ENCODE data around the gene GRM8. TPM values are rescaled to one million over a fixed set of nuclear protein-coding genes. Genes with fewer than 3 reads are reported as not detected.

The GRM8 gene
- total RNA-seq, 6 donors from 2014 or later: 0.49 to 6.5 (median 1.8) TPM; not detected in 3

GRCh38 chr7:127123220-127123619 is 129.5 kb downstream of the GRM8 start:
- 54 to 56% methylated on average over 4 of the region's 4 CpGs for WGBS, 2 donors
- Histone ChIP-seq H3K36me3 (no peaks in the 10 kb centered on the region), H3K4me3 (no peak overlapping the region), H3K27ac (no peak overlapping the region), H3K27me3 (no peaks in the 10 kb centered on the region), H3K4me1 (no peaks in the 10 kb centered on the region), H3K9me3 (no peaks in the 10 kb centered on the region)
- TF ChIP-seq POLR2AphosphoS5 (IDR thresholded peaks at IDR 0.05): no peak
- no peak for TF ChIP-seq CTCF (IDR thresholded peaks at IDR 0.05)
- TF ChIP-seq POLR2A (IDR thresholded peaks at IDR 0.05): no peak
- DNase-seq: no peak
- no peak for ATAC-seq (ENCODE audit: low FRiP score in 2 of 2)

- no peak overlapping the region for H3K4me3 ChIP-seq
- no peaks in the 10 kb centered on the region for H3K36me3 ChIP-seq
- H3K9me3 ChIP-seq: no peaks in the 10 kb centered on the region
- H3K27me3 ChIP-seq: no peaks in the 10 kb centered on the region
- DNase-seq (no peak), ATAC-seq (ENCODE audit: low FRiP score in 2 of 2) (no peak)
- no peak for TF ChIP-seq POLR2A (IDR thresholded peaks at IDR 0.05)
- TF ChIP-seq POLR2AphosphoS5 (IDR thresholded peaks at IDR 0.05): no peak
- no peak for TF ChIP-seq EP300 (IDR thresholded peaks at IDR 0.05)
- no peak for TF ChIP-seq CTCF (IDR thresholded peaks at IDR 0.05)
- no peaks in the 10 kb centered on the region for H3K4me1 ChIP-seq
- WGBS, 2 donors: 44 to 67% methylated on average over 2 of the region's 2 CpGs
- H3K27ac ChIP-seq: no peak overlapping the region
Measured at GRCh38 chr7:127119517-127119916, 133.2 kb downstream of the GRM8 start.

GRCh38 chr7:127114742-127115265 is 137.9 kb downstream of the GRM8 start:
- no peaks in the 10 kb centered on the region for H3K36me3 ChIP-seq
- no peak overlapping the region for H3K4me3 ChIP-seq
- H3K27me3 ChIP-seq: no peaks in the 10 kb centered on the region
- 55 to 60% methylated on average over 3 of the region's 3 CpGs for WGBS, 2 donors
- H3K4me1 ChIP-seq: no peaks in the 10 kb centered on the region
- no peak overlapping the region for H3K27ac ChIP-seq
- no peaks in the 10 kb centered on the region for H3K9me3 ChIP-seq
- ATAC-seq (ENCODE audit: low FRiP score in 2 of 2) (no peak), DNase-seq (no peak)
- TF ChIP-seq EP300 (IDR thresholded peaks at IDR 0.05) (no peak), POLR2A (IDR thresholded peaks at IDR 0.05) (no peak), CTCF (IDR thresholded peaks at IDR 0.05) (no peak), POLR2AphosphoS5 (IDR thresholded peaks at IDR 0.05) (no peak)

- H3K9me3 ChIP-seq: no peaks in the 10 kb centered on the region
- no peaks in the 10 kb centered on the region for H3K27me3 ChIP-seq
- H3K27ac ChIP-seq: no peak overlapping the region
- no peak overlapping the region for H3K4me3 ChIP-seq
- TF ChIP-seq EP300 (IDR thresholded peaks at IDR 0.05) (no peak), CTCF (IDR thresholded peaks at IDR 0.05) (peak in 3 of 6 experiments; percentile 28 to 44 (median 33))
- no peaks in the 10 kb centered on the region for H3K4me1 ChIP-seq
- no peaks in the 10 kb centered on the region for H3K36me3 ChIP-seq
- DNase-seq (peak in 1 of 2 donors; percentile 25), ATAC-seq (ENCODE audit: low FRiP score in 2 of 2) (peak; percentile 60 to 62)
- 26 to 28% methylated on average over 5 of the region's 5 CpGs for WGBS, 2 donors
Measured at GRCh38 chr7:127107601-127108007, 145.1 kb downstream of the GRM8 start.

- 73 to 76% methylated on average over 4 of the region's 4 CpGs for WGBS, 2 donors
- Histone ChIP-seq H3K4me3 (no peak overlapping the region), H3K27me3 (no peaks in the 10 kb centered on the region), H3K4me1 (no peaks in the 10 kb centered on the region), H3K9me3 (no peaks in the 10 kb centered on the region), H3K36me3 (no peaks in the 10 kb centered on the region), H3K27ac (no peak overlapping the region)
- ATAC-seq (ENCODE audit: low FRiP score in 2 of 2): no peak
- TF ChIP-seq EP300 (IDR thresholded peaks at IDR 0.05) (no peak), CTCF (IDR thresholded peaks at IDR 0.05) (no peak), POLR2AphosphoS5 (IDR thresholded peaks at IDR 0.05) (no peak), POLR2A (IDR thresholded peaks at IDR 0.05) (no peak)
- DNase-seq: no peak
Measured at GRCh38 chr7:127093340-127093739, 159.4 kb downstream of the GRM8 start.

All from upper lobe of left lung (tissue), 6 donors.